ENCODE results near the gene EID3. TPM values are rescaled to one million over a fixed set of nuclear protein-coding genes. Genes with fewer than 3 reads are reported as not detected.
A peak's percentile ranks its signal among the peaks of the same experiment; 100 is the strongest.
"Not testable (repeated sequence)": the region's sequence is repeated elsewhere in the genome, so short reads cannot be mapped to it uniquely, and the experiment has no call there.

The EID3 gene
- total RNA-seq, 2 experiments from 2014 or later: 3.4 TPM

DNA sequence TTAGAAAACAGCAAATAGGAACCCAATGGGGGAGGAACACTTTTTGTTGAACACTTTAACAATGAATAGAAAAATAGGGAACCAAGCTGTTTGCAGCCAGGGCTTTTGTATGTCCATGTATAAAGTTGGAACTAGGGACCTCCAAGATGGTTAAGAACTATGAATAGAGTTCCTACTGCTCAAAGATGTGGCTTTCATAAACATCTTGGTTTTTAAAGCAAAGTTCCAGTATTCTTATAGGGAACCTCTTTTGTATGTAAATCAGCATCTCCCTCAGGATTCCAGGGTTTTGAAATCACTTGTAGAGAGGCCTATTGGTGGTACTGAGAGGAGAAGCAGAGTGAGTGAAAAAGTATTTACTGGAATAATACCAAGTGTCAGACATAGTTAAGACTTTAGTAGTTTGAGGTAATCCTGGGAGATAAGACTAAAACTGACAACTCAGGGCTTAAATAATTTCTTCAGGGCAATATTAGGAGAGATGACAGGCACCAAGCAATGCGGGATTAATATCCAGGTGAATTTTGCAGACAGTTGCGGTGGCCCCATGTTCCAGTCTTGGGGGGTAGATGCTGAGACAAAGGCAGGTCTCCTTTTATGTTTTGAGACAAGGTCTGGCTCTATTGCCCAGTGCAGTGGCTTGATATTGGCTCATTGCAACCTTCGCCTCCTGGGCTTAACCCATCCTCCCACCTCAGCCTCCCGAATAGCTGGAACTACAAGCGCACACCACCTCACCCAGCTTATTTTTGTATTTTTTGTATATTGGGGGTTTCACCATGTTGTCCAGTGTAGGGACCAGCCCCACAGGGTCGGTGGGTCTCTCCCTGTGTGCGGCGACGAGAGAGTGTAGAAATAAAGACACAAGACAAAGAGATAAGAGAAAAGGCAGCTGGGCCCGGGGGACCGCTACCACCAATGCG, 10.4 kb upstream of the EID3 start:
- H3K27ac Mint-ChIP-seq: no peak overlapping the region
- H3K9me3 Mint-ChIP-seq: no peaks in the 10 kb centered on the region
- no peak for DNase-seq
- H3K36me3 Mint-ChIP-seq (ENCODE audit: low read depth): peaks cover 51% of the 10 kb centered on the region
- no peaks in the 10 kb centered on the region for H3K27me3 Mint-ChIP-seq (ENCODE audit: low read depth)
- peaks cover 20% of the 10 kb centered on the region for H3K4me1 Mint-ChIP-seq (ENCODE audit: low read depth)
- H3K4me3 Mint-ChIP-seq: no peak overlapping the region
- CTCF ChIA-PET: interaction anchor here (1.3 kb wide), 1 partner anchor 11 kb away, joined by 3 read pairs; no protein-coding TSS in a partner anchor
- intact Hi-C loops (cut with micrococcal nuclease): no loop called here

DNA sequence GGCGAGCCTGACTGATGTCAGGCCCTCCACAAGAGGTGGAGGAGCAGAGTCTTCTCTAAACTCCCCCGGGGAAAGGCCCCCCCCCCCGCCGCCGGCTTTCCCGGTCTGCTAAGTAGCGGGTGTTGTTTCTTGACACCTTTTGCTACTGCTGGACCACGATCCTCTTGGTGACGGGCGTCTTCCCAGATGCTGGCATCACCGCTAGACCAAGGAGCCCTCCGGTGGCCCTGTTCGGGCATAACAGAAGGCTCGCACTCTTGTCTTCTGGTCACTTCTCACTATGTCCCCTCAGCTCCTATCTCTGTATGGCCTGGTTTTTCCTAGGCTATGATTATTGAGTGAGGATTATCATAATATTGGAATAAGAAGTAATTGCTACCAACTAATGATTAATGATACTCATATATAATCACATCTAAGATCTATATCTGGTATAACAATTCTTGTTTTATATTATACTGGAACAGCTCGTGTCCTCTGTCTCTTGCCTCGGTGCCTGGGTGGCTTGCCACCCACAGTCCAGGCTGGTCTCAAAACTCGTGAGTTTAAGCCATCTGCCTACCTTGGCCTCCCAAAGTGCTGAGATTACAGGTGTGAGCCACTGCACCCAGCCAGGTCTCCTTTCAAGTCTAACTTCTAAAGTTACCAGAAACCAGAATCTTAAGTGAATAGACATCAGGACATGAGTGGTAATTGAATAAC, 9.2 kb upstream of the EID3 start:
- intact Hi-C loops (cut with micrococcal nuclease); H3K4me3 Mint-ChIP-seq; H3K27me3 Mint-ChIP-seq (ENCODE audit: low read depth); CTCF ChIA-PET; H3K9me3 Mint-ChIP-seq; H3K27ac Mint-ChIP-seq: not testable (repeated sequence)
- peak; percentile 17 for DNase-seq
- peaks cover 19% of the 10 kb centered on the region for H3K4me1 Mint-ChIP-seq (ENCODE audit: low read depth)
- peaks cover 42% of the 10 kb centered on the region for H3K36me3 Mint-ChIP-seq (ENCODE audit: low read depth)

DNA sequence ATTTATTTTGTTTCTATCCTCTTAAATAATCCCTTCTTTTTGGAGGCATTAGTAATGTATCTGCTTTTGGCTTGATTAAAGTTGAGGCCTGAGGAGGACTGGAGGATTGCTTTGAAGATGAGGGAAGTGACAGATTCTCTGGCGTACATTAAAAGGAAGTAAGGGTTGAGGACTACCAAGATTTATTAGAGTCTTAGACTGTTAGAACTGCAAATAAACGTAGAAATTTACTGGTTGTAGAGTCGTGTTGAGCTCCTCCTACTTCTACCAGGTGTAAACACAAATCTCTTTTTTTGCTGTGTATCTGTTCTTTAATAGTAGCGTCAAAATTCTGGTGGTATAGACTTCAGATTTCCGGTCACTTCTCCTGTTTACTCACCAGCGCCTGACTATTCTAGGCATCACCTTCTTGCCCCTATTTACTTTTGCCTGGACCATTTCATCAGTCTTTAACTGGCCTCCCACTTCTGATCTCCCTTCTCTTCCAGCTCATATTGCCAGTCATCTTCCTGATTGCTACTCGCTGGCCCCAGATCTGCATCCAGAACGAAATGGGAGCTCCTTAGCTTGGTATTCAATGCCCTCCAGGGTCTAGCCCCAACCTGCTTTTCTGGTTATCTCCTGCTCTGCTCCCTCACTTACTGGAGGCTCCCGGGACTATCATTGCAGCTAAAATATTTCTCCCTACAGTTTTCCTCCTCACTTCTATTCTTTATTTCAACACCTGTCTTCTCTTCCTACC, 8.4 kb upstream of the EID3 start:
- H3K27ac Mint-ChIP-seq: no peak overlapping the region
- H3K36me3 Mint-ChIP-seq (ENCODE audit: low read depth): peaks cover 41% of the 10 kb centered on the region
- intact Hi-C loops (cut with micrococcal nuclease): no loop called here
- CTCF ChIA-PET: interaction anchor here (1.0 kb wide), 1 partner anchor 8 kb away, joined by 3 read pairs; no protein-coding TSS in a partner anchor
- H3K9me3 Mint-ChIP-seq: no peaks in the 10 kb centered on the region
- H3K27me3 Mint-ChIP-seq (ENCODE audit: low read depth): no peaks in the 10 kb centered on the region
- no peak overlapping the region for H3K4me3 Mint-ChIP-seq
- H3K4me1 Mint-ChIP-seq (ENCODE audit: low read depth): peaks cover 23% of the 10 kb centered on the region
- no peak for DNase-seq

DNA sequence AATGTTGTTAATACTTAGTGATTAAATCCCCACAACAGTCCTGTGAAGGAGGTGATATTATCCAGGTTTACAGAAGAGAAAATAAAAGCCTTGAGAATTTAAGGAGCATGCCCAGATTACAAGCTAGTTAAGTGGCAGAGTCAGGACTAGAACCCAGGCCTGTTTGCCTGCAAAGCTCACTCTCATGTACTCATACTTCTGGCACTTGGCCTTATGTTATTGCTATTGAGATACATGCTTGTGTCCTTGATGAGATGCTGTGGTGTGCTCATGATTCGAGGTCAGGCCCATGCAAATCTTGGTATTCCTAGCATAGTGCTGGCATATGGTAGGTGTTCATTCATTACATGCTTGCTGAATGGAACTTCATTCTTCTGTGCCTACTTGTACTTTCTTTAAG, 7.6 kb upstream of the EID3 start:
- no peak for DNase-seq
- Mint-ChIP-seq H3K36me3 (ENCODE audit: low read depth) (peaks cover 46% of the 10 kb centered on the region), H3K27me3 (ENCODE audit: low read depth) (no peaks in the 10 kb centered on the region), H3K27ac (no peak overlapping the region), H3K9me3 (no peaks in the 10 kb centered on the region), H3K4me3 (no peak overlapping the region), H3K4me1 (ENCODE audit: low read depth) (peaks cover 25% of the 10 kb centered on the region)
- intact Hi-C loops (cut with micrococcal nuclease): no loop called here
- CTCF ChIA-PET: interaction anchor here (0.9 to 1.1 kb wide), 3 partner anchors 9 to 79 kb away, joined by 3 to 5 read pairs (median 3); no protein-coding TSS in a partner anchor

DNA sequence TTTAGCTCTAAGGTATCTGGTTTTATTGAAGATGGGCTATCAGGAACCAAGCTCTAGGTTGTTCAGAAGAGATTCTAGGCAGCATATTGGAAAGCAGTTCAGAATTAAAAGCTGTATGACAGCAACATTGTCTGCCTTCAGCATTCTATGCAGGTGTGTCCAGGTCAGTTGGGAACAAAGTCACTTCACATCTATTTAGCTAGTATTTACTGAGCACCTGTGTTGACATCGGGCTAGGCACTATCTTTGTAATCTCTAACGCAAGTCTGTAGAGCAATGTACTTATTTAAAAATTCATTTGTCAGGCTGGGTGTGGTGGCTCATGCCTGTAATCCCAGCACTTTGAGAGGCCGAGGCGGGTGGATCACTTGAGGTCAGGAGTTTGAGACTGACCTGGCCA, 6.8 kb upstream of the EID3 start:
- CTCF ChIA-PET: interaction anchor here (0.9 to 1.1 kb wide), 2 partner anchors 38 to 80 kb away, joined by 3 to 5 read pairs; no protein-coding TSS in a partner anchor
- intact Hi-C loops (cut with micrococcal nuclease): no loop called here
- Mint-ChIP-seq H3K9me3 (no peaks in the 10 kb centered on the region), H3K4me1 (ENCODE audit: low read depth) (peaks cover 26% of the 10 kb centered on the region), H3K27me3 (ENCODE audit: low read depth) (no peaks in the 10 kb centered on the region), H3K4me3 (no peak overlapping the region), H3K36me3 (ENCODE audit: low read depth) (peaks cover 42% of the 10 kb centered on the region), H3K27ac (no peak overlapping the region)
- DNase-seq: no peak

DNA sequence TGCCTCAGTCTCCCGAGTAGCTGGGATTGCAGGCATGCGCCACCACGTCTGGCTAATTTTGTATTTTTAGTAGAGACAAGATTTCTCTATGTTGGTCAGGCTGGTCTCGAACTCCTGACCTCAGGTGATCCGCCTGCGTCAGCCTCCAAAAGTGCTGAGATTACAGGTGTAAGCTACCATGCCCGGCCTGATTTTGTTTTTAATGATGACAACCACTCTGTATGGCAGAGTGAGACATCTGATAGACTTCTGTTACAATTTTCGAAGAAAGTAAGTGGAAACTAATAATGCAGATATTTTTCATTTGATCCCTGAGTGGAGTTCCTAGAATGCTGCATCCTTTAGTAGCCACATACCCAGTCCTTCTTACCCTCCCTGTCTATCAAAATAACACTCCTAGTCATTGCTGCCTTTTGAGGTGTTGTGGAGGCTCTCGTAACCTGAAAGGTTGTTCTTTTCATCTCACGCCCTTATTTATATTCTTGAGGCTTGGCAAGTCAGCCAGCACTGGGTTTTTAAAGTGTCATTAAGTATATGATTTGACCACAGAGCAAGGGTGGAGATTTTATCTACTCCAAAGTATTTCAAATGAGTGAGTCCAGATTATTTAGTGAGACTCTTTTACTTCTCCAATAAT, 5.9 kb upstream of the EID3 start:
- Mint-ChIP-seq H3K4me1 (ENCODE audit: low read depth) (peaks cover 28% of the 10 kb centered on the region), H3K27ac (no peak overlapping the region), H3K27me3 (ENCODE audit: low read depth) (no peaks in the 10 kb centered on the region), H3K36me3 (ENCODE audit: low read depth) (peaks cover 36% of the 10 kb centered on the region), H3K4me3 (no peak overlapping the region), H3K9me3 (no peaks in the 10 kb centered on the region)
- no peak for DNase-seq
- intact Hi-C loops (cut with micrococcal nuclease): no loop called here
- CTCF ChIA-PET: interaction anchor here (0.6 kb wide), 2 partner anchors 57 to 77 kb away, joined by 3 to 5 read pairs; no protein-coding TSS in a partner anchor

DNA sequence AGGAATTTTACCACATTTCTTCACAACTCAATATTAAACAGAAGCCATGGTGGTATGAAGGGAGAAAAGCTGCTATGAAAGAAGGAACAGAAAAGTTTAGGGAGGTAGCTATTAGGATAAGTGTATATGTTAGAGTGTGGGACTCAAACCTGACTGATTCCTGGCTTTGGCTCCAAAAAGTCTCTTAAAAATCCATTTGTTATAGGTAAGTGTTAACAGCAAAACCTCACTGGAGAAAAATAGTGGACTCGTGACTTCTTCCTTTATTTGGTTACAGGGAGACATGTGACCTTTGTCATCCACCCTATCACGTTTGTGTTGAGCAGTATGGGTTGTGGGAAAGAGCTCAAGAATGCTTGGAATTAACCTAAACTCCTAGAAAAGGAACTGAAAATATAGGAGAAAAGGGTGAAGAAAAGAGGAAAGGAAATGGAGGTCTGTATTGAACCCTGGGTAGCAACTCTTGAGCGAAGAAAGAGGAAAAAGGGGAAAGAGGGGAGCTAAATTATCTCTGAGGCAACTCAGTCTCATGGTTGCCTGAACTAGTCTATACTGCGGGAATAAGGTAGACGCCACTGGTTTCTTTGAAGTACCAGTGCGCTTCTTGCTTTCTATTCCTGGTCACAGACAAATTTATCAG, 3.6 kb upstream of the EID3 start:
- H3K4me3 Mint-ChIP-seq: no peak overlapping the region
- CTCF ChIA-PET: no interaction called here
- H3K27me3 Mint-ChIP-seq (ENCODE audit: low read depth): no peaks in the 10 kb centered on the region
- H3K4me1 Mint-ChIP-seq (ENCODE audit: low read depth): peaks cover 48% of the 10 kb centered on the region
- intact Hi-C loops (cut with micrococcal nuclease): no loop called here
- H3K36me3 Mint-ChIP-seq (ENCODE audit: low read depth): peaks cover 35% of the 10 kb centered on the region
- no peak overlapping the region for H3K27ac Mint-ChIP-seq
- no peak for DNase-seq
- H3K9me3 Mint-ChIP-seq: no peaks in the 10 kb centered on the region

DNA sequence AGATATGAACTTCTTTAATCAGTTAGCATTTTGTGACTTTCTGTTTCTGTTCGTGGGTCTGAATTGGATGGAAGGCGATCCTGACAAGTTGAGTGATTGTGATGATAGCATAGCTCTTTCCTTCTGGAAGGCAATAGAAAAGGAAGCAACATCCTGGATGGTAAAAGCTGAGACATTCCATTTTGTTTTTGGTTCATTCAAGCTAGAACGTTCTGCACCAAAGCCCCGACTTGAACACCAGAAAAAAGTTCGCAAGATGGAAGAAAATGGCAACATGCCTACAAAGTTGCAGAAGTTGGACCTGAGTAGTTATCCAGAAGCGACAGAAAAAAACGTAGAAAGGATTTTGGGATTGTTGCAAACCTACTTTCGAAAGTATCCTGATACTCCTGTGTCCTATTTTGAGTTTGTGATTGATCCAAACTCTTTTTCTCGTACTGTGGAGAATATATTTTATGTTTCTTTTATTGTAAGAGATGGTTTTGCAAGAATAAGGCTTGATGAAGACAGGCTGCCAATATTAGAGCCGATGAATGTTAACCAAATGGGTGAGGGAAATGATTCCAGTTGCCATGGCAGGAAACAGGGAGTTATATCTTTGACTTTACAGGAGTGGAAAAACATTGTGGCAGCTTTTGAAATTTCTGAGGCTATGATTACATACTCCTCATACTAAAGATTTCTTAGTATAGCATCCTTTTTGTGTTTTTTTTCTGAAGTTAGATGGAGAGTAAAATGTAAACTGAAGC, 896 bp downstream of the EID3 start:
- intact Hi-C loops (cut with micrococcal nuclease): no loop called here
- peak overlapping the region; percentile 77 for H3K27ac Mint-ChIP-seq
- peaks cover 29% of the 10 kb centered on the region for H3K36me3 Mint-ChIP-seq (ENCODE audit: low read depth)
- CTCF ChIA-PET: interaction anchor here (0.6 to 1.4 kb wide), 6 partner anchors 8 to 104 kb away, joined by 3 to 7 read pairs (median 4); no protein-coding TSS in a partner anchor
- no peaks in the 10 kb centered on the region for H3K9me3 Mint-ChIP-seq
- peak overlapping the region; percentile 87 for H3K4me3 Mint-ChIP-seq
- no peaks in the 10 kb centered on the region for H3K27me3 Mint-ChIP-seq (ENCODE audit: low read depth)
- H3K4me1 Mint-ChIP-seq (ENCODE audit: low read depth): peaks cover 52% of the 10 kb centered on the region
- no peak for DNase-seq

DNA sequence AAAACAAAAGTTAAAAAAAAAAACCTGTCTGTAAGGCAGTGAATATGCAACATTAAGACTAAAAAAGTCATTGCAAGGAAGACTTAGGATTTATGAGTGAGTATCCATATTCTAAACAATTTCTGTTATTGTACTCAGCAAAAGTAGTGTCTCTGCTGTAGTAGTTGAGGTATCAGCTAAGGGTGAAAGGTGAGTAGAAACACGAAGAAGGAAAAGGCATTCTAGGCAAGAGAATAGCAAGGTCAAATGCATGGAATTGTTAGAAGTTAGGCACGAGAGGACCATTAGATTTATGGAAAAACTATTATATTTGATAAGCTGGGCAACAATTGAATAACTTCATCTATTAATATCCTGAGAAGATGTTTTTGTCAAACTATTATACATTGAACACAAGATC, 1.8 kb downstream of the EID3 start:
- no peaks in the 10 kb centered on the region for H3K9me3 Mint-ChIP-seq
- H3K4me3 Mint-ChIP-seq: no peak overlapping the region
- intact Hi-C loops (cut with micrococcal nuclease): no loop called here
- no peak for DNase-seq
- H3K4me1 Mint-ChIP-seq (ENCODE audit: low read depth): peaks cover 47% of the 10 kb centered on the region
- H3K27ac Mint-ChIP-seq: no peak overlapping the region
- no peaks in the 10 kb centered on the region for H3K27me3 Mint-ChIP-seq (ENCODE audit: low read depth)
- CTCF ChIA-PET: no interaction called here
- peaks cover 32% of the 10 kb centered on the region for H3K36me3 Mint-ChIP-seq (ENCODE audit: low read depth)

DNA sequence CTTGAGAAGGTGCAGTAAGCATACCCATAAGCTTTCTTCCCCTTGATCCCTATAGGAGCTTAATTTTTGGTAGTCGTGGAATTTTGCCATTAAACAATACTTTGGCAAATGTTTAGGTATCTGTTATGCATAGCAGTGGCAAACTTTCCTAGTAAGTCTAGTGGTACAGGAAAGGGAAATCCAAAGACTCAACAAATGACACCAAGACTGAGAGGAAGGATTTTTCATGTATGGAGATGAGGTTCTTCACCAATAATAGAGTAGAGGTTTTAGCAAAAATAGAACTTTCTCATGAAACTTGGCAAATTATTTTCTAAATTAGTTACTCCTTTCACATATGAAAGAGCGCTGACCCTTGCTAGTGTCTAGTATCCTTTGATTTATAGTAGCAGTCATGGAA, 2.8 kb downstream of the EID3 start:
- Mint-ChIP-seq H3K9me3 (no peaks in the 10 kb centered on the region), H3K4me3 (no peak overlapping the region), H3K27ac (no peak overlapping the region), H3K27me3 (ENCODE audit: low read depth) (no peaks in the 10 kb centered on the region), H3K4me1 (ENCODE audit: low read depth) (peaks cover 45% of the 10 kb centered on the region), H3K36me3 (ENCODE audit: low read depth) (peaks cover 33% of the 10 kb centered on the region)
- CTCF ChIA-PET: interaction anchor here (1.2 kb wide), 1 partner anchor 52 kb away, joined by 3 read pairs; no protein-coding TSS in a partner anchor
- intact Hi-C loops (cut with micrococcal nuclease): no loop called here
- no peak for DNase-seq

All from activated naive CD4-positive, alpha-beta T cell treated with anti-CD3 and anti-CD28 coated beads for 36 hours (primary cell).